GM19240 (cell line): ENCODE results near the gene ATP5PB.

Experiments
- DNase-seq: peaks from one replicate; pipeline ENCODE4 v3.0.0; 2011; ENCODE audit warnings: low spot score; ENCODE audit not compliant: insufficient read length

ATP5PB gene

DNA sequence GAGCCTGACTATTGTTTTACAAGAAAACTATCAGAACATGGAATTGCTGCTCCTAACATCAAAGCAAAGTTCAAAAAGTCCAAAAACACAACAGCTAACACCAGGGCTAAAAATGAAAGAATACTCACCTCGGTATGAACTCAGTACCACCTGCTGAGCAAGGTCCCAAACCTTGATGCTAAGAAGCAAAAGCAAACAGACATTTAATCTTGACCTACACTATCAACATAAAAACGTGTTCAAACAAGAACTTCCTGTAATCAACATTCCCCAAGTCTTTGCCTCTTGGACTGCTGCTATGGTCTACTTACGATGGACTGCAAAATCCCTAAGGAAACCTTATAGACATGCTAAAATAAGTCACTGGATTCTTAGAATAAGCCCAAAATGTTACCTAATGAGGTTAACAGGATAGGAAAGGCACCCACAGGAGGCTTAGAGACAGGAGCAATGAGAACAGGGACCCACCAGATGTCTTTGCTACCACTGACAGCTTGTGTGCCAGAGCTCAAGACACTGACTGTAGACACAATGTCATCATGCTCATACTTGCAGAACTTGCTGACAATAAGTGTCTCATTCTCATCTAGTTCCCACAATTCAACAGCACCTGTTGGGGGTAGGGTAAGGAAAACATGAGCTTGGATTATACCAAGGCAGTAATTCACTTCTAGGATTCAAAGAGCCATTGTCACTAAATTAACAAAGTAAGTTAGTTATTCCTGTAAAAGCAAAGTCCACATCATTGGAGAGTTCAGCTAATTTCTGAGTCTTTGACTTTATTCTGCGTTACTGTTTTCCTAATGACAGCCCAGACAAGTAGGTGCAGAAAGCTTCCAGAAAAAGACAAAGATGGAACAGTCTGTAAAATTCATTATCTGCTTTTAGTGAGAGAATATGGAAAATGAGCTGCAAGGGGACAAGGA, 2.0 kb upstream of the ATP5PB start:
- no peak for DNase-seq

DNA sequence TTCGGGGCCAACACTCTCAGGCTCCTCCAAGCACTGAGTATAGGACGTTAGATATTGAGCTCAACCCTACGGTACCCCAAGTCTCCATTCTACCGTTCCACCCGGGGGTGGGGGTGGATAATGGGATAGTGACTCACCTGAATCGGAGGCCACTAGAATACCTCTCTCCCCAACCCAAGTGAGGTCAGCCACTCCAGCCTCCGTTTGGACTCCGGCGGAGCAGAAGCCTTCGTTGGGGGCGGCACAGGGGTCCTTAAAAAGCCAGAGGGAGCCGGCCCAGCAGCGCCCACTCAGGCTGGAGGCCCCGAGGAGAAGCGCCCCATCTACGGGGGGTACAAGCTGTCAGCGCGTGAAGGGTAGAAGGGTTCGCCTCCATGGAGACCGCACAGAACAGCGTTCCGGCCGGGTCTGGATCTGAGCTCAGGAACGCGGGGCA, 764 bp upstream of the ATP5PB start:
- no peak for DNase-seq

DNA sequence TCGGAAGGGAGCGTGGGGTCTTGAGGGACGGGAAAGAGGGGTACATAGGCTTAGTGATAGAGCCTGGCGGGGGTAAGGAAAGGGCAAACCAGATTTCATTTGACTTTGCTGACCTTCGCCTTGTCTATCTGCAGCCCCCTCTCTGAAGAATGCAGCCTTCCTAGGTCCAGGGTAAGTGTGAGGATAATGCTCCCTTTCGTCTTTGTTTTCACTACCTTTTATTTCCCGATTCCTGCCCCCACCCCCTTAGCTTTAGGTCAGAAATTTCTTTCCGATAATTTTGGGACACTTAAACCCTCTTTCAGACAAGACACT, 396 bp downstream of the ATP5PB start:
- DNase-seq: no peak

DNA sequence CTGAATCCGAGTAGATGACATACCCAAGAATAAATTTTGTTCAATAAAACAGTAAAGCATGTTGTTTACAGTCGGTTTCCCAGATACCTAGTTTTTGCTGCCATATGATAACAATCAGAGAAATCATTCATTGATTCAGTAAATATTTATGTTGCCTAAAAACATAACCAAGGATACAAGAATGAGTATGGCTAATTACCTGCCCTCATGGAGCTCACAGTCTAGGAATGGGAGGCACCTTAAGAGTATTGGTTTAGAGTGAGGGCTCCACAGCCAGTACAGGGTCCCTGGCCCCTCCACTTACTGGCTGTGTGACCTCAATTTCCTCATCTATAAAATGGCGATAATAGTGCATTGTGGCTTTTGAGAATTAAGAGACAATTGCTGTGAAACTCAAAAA, 921 bp downstream of the ATP5PB start:
- no peak for DNase-seq

DNA sequence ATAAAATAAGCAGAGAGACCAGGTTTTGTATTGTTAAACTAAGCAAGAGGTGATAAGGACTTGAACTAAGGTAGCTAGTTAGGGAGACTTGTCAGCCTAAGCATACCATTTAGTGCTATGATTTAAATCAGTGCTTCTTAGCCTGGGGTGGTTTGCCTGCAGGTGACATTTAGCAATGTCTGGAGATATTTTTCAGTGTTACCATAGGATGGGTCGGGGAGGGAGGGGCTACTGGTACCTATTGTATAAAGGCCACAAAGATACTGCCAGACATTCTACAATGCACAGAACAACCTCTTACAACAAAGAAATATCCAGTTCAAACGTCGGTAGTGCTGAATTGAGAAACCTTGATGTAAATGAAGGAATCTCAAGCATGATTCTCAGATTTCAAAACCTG, 3.3 kb downstream of the ATP5PB start:
- no peak for DNase-seq

DNA sequence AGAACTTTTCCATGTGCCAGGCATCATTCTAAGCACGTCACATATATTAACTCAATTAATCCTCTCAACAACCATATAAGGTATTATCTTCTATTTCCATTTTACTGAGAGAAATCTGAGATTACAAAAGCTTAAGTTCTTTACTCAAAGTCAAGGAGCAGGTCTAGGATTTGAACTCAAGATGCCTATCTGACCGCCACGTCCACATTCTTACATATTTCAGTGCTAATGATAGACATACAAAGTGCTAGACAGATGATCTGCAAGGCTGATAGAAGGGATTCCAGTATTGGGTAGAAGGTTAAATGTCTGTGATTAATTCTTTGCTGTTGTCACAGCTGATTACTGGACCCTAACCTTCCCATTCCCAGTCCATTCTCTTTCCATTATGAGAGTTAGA, 4.4 kb downstream of the ATP5PB start:
- DNase-seq: no peak

DNA sequence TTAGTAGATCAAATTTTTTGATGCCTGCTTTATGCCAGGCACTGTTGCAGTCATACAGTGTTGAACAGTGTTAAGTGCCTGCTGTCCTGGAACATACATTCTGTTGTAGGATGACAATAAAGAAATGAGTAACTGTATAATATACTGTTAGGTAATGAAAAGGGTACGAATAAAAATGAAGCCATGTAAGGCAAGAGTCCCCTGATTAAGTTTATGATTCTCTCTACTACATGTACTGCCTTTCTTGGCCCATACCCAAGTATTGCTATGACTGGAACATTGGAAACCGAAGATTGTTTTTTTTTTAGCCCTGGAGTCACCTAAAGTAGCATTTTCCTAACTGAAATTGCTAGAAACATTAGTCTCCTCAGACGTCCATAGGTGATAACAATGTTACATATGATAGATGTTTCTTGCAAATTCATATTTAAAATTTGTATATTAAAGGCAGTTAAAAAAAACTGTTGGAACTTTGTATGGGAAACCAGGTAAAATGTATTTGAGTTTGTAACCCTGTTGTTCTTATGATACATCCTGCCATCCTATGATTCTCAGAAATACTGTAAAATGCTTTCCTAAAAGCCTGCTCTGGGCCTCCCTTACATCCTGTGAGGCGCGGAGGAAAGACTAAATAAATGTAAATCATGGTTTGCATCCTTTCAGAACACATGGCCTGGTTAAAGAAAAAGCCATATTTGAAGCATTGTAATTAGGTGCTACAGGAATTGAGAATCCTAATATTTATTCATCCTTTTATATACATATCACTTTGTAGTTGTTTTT, 5.8 kb downstream of the ATP5PB start:
- DNase-seq: no peak

DNA sequence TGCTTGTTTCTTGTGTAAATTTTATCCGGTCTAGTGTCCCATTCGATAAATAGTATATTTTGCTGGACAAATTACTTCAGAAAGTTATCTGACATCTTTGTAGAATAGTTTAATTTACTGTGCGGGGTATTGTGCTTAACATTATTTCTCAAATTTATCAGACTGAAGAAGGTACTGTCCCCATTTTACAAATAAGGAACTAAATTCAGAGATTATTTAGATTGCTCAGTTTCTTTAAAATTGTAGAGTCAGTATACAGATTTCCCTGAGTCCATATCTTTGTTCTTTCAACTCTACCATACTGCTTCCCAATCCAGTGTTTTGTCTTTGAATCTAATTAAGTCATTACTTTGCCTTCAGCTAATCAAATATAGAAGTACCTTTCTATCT, 6.4 kb downstream of the ATP5PB start:
- DNase-seq: no peak

DNA sequence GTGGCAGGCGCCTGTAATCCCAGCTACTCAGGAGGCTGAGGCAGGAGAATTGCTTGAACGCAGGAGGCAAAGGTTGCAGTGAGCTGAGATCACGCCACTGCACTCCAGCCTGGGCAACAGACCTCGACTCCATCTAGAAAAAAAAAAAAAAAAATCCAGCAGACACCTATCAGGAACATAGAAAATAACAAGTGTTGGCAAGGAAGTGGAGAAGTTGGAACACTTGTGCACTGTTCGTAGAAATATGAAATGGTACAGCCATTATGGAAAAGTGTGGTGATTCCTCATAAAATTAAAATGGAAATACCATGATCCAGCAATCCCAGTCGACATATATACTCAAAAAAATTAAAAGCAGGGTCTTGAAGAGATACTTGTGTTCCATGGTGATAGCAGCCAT, 12.5 kb downstream of the ATP5PB start:
- no peak for DNase-seq

DNA sequence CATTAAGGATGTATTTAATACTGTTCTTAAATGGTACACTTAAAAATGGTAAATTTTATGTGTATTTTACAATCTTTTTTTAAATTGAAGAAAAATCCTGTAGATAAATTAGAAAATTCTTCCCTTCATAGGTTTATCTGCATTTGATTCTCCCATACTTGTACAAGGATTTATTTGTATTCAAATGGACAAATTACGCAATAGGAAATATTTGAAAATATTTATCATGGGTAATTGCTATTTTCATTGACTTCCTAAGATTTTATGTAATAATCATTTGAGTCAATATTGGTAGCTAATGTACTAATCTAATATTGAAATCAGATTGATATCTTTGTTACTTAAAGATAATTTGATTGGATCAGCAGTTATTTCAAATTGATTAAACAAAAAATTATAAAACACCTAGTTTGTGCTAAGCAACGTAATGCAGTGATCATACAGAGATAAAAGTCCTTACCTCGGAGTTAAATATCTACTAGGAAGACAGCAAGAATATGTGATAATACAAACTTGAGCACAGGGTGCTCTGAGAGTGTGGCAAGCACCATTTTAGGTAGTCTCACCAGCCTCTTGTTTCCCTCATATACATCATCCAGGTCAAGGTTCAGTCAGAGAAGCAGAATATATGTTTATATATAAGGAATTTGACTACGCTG, 13.2 kb downstream of the ATP5PB start:
- no peak for DNase-seq

DNA sequence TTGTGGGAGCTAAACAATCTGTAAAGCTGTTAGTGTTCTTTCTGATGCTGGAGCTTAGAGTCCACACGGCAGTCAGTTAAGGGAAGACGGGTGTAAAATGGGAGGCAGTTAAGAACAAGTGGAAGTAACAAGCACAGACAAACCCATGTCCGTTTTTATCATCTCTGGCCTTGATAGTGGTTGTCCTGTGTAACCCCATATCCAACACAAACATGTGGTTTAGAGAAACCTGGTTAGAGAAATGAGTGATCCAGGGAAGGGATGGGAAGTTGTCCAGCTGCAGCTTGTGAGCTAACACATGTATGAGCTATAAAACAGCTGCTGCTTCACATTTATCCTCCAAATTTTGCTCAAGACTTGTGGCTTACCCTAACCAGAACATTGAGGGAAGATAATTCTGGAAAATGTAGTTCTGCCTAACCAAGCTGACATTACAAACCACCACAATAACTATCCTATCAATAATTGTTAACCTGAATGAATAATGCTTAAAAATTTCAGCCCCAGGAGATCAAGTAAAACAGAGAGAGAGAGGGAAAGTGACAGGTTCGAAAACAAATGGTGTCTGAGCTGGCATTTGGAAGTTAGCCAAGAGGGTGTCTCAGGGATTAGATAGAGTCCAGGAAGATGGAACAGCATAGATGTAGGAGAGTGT, 13.9 kb downstream of the ATP5PB start:
- DNase-seq: no peak

DNA sequence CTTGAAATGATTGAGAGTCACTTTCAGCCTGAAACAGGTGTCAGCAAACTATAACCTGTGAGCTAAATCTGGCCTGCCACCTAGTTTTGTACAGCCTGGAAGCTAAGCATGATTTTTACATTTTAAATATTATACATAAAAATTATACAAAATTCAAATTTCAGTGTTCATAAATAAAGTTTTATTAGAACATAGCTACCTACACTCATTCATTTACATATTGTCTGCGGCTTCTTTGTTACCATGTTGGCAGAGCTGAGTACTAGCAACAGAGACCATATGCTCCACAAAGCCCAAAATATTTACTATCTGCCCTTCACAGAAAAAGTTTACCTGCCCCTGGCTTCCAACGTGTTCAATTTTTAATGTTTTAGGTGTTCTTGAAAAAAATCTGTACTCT, 16.5 kb downstream of the ATP5PB start:
- no peak for DNase-seq

DNA sequence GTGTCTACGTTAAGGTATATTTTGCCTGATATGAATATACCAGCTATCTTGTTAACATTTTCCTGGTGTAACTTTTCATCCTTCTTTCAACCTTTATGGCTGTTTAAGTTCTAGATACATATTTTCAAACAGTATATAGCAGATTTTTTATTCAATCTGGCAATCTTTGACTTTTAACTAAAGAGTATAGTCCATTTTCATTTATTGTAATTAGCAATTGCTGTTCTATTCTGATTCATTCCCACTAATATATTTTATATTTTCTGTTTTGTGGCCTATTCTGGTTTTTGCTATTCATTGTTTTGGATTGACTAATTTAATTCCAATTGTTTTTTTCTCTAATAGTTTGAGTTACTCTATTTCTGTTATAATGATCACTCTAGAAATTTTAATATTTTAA, 17.2 kb downstream of the ATP5PB start:
- DNase-seq: no peak

DNA sequence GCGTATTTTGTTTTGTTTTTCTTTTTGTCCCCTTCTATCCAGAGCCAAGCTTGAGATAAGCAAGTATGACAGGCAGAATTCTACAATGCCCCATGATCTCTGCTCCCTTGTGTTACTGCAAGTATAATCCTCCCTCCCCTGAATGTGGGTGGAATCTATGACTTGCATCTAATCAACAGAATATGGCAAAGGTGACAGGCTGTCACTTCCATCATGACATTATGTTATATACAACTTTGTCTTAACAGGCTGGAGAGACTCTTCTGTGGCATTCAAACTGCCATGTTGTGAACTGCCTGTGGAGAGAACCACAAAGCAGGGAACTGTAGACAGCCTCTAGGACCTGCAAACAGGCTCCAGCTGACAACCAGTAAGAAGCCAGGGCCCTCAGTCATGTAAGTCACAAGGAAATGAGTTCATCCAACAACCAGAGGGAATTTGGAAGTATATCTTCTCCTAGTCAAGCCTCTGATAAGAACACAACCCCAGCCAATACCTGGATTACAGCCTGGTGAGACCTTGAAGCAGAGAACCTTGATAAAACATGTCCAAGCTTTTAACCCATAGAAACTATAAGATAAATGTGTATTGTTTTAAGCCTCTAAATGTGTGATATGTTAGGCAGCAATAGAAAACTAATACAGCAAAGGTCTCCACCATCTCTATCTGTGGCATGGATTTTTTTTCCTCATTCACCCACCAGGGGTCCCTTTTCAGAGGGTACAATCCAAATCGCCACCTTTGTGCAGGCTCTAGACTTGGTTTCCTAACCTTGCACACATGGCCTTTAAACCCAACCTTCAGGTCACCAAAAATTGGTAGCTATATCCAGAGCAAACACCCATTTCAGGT, 18.8 kb downstream of the ATP5PB start:
- DNase-seq: no peak

DNA sequence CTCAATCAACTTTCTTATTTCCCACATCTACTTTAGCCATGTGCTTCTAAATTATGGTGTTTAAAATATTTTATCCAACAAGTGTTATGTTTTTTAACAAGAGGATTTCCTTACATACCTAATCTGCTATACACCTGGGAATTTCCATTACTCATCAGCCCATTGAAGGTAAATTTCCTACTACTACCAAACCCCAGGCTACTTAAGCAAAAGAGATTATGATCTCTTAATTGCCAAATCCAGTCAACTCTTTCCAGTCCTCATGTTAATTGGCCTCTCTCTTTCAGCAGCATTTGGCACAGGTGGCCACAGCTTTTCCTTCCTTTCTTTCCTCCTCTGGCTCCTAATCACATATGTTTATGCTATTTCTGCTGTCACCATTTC, 19.4 kb downstream of the ATP5PB start:
- no peak for DNase-seq

DNA sequence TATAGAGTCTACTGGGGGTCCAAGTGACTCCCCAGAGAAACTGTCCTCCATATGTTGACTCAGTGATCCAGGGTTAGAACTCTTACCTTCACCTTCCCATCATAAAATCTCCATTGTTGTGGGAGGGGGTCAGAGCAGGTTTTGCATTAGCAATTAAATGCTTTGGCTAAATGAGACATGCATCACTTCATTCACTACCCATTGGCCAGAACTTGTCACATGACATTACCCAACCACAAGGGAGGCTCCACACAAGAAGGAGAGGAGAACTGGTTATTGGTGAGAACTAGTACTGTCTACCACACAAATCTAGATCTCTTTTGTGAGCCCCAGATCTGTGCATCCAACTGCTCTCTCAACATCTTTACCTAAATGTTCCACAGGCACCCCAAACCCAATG, 20.3 kb downstream of the ATP5PB start:
- DNase-seq: no peak

DNA sequence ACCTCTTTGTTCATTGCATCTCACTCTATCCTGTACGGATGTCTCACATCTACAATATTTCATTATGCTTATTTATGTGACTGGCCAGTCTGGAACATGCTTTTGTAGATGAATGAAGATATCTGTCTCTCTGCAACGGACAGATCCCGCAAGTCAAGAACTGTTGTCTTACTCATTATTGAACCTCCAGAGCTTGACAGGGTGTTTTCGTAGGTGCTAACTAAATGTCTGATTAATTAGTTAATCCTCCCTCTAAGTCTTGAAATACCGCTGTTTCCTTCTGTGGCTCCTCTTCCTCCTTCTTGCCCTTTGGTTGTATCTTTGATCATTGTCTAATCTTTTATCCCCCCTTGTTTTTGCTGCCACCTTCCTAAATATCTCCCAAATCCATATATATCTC, 21.3 kb downstream of the ATP5PB start:
- DNase-seq: no peak

DNA sequence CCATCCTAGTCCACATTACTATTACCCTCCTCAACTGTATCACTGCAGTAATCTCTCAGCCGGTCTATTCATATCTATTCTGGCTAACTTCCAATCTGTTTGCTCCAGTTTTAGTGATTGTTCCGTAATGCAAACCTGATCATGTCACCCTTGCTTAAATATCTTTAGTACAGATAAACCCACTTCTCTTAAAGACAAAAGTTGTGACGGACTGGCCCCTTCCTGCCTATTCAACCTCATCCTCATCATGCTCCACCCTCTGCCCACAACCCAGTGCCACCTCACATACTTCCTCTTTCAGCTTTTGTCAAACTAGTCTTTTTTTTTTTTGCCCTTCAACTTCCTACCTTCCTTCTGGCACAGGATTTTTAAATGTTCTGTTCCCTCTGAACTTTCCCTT, 21.7 kb downstream of the ATP5PB start:
- no peak for DNase-seq

DNA sequence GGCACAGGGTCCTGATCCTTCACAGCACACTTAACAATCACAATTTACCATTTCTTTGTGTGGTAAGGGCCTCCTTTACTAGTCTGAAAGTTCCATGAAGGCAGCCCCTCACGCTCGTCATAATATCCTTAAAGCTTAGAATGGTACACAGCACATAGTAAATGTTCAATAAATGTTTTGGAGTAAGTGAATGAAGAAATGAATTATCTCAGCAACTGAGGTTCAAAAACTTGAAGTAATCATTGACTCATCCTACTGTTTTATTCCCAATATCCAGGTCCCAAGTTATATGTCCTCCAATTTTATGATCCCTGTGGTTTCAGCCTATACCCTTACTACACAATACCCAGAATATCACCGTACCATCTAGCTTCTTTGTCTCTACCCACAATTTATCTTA, 22.3 kb downstream of the ATP5PB start:
- DNase-seq: no peak

DNA sequence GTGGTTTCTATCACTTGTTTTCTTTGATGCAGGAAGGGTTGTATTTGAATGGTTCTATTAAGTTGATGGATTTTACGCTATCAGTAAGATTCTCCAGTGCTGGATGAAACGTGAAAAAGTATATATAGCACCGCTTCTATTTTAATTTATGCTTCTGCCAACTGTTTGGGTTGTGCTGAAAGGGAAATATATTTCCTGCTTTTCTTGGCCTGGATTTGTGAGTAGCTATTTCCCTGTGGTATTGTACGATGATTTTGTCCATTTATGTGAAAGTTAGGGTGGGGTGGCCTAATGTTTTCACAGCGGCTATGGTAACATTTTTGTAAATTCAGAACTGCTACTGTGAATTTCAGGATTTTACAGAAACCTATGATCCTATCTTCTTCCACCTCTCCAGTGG, 24.8 kb downstream of the ATP5PB start:
- DNase-seq: no peak

DNA sequence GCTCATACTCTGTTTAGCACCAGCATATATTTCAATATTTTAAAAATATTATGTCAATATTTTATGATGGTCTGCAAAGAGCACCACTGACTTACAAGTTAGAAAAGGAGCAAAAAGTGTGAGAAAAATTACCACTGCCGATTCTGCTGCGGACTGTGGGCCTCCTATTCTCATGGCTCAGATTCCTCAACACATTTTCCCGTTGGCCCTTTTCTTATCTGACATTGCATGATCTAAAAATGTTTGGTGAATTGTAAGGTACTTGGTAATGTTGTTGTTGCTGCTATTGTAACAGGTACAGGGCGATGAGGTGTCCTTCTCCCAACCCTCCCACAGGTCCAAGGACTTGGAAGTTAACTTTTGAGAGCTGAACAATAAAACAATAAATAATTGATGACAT, 25.3 kb downstream of the ATP5PB start:
- no peak for DNase-seq
